Measurements from ENCODE around the gene INTS6. TPM values are rescaled to one million over a fixed set of nuclear protein-coding genes. Genes with fewer than 3 reads are reported as not detected.

The INTS6 gene
- total RNA-seq, 6 experiments from 2014 or later, result 21.7 to 40.8 (median 32.7) TPM

DNA sequence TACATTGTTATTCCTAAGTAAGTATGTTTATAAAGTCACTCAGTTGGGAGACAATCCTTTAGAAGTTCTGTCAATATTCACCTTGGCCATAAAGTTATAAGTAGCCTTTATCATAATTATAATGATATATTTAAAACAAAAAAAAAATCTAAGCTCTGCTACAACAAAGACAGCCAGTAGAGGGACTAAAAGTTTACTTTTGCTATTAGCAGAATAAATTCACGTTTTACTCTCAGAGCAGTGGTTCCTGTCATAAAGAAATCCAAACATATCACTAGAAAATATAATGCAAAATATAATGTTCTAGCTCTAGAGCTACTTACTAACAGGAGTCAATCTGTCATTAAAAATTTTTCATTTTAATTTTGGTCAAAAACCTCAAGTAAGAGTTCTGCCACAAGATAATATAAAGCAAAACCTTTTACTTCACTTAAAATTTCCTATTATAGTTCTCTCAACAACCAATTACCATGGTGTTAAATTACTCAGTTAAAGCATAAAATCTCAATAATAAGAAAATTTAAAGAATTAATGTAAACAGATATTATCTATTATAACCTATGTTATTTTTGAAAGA is 17.7 kb downstream of the INTS6 start:
- no peak for TF ChIP-seq POLR2A (IDR thresholded peaks at IDR 0.05)
- TF ChIP-seq, protein P1, sequence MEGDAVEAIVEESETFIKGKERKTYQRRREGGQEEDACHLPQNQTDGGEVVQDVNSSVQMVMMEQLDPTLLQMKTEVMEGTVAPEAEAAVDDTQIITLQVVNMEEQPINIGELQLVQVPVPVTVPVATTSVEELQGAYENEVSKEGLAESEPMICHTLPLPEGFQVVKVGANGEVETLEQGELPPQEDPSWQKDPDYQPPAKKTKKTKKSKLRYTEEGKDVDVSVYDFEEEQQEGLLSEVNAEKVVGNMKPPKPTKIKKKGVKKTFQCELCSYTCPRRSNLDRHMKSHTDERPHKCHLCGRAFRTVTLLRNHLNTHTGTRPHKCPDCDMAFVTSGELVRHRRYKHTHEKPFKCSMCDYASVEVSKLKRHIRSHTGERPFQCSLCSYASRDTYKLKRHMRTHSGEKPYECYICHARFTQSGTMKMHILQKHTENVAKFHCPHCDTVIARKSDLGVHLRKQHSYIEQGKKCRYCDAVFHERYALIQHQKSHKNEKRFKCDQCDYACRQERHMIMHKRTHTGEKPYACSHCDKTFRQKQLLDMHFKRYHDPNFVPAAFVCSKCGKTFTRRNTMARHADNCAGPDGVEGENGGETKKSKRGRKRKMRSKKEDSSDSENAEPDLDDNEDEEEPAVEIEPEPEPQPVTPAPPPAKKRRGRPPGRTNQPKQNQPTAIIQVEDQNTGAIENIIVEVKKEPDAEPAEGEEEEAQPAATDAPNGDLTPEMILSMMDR (IDR thresholded peaks at IDR 0.05), result peak; percentile 41 to 51 (median 45)
- DNase-seq (no peak), ATAC-seq (peak; percentile 29 to 56 (median 50))
- intact Hi-C loops (cut with DNase I), result no loop called here
- H3K4me1 ChIP-seq, result peaks cover 0 to 5% (median 2%) of the 10 kb centered on the region in 4 donors
- H3K27ac ChIP-seq, result no peak overlapping the region
- 6% methylated on average over 1 of the region's 1 CpG for WGBS (ENCODE audit: insufficient coverage, low coverage, low lambda C conversion rate, missing lambda C conversion rate)
- H3K27me3 ChIP-seq, result no peaks in the 10 kb centered on the region
- peaks cover 0 to 9% (median 0%) of the 10 kb centered on the region in 4 donors for H3K36me3 ChIP-seq
- no peak overlapping the region for H3K4me3 ChIP-seq
- no peaks in the 10 kb centered on the region for H3K9me3 ChIP-seq

DNA sequence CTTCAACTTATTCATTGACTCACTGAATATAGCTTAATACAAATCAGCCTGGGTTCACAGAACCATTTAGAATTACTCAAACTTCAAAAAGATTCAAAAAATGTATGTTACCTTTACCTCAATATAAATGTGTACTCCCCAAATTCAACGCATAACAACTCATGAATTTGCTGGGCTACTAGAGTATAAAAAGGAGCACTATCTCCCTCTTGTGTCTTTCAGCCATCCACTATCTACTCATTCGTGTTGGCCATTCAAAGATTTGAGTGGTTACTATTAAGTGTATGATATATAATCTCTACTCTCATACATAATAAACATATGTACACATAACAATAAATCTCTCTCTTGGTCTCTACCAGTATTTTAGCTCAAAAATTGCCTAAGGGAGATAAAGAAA is 20.3 kb downstream of the INTS6 start:
- Histone ChIP-seq H3K4me1 (peaks cover 0 to 11% (median 5%) of the 10 kb centered on the region in 4 donors), H3K27me3 (no peaks in the 10 kb centered on the region), H3K9me3 (no peaks in the 10 kb centered on the region), H3K36me3 (peaks cover 0 to 20% (median 0%) of the 10 kb centered on the region in 4 donors), H3K4me3 (no peak overlapping the region), H3K27ac (no peak overlapping the region)
- intact Hi-C loops (cut with DNase I), result no loop called here
- TF ChIP-seq, protein P1 (IDR thresholded peaks at IDR 0.05), result no peak
- TF ChIP-seq POLR2A (IDR thresholded peaks at IDR 0.05), result no peak
- DNase-seq, result no peak
- ATAC-seq, result no peak
- WGBS (ENCODE audit: insufficient coverage, low coverage, low lambda C conversion rate, missing lambda C conversion rate), result 61% methylated on average over 2 of the region's 2 CpGs

DNA sequence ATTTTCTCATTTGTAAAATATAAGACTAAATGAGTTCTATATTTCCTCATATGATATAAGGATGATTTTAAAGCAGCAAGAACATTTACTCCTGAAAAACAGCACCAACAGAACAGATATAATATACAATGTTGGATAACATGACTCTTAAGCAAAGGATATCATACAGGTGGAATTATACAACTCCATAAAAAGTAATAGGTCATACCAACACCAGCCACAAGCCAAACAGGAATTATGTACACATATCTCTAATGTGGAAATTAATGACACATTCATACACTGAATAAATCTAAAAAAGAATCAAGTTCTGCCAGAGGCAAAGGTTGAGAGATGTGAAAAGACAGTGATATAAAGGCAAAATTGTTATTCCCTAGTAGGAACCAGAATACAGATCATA is 25.9 kb downstream of the INTS6 start:
- ATAC-seq (no peak), DNase-seq (no peak)
- H3K9me3 ChIP-seq, result no peaks in the 10 kb centered on the region
- intact Hi-C loops (cut with DNase I), result no loop called here
- no peak overlapping the region for H3K4me3 ChIP-seq
- peaks cover 0 to 14% (median 0%) of the 10 kb centered on the region in 4 donors for H3K36me3 ChIP-seq
- TF ChIP-seq, protein P1 (IDR thresholded peaks at IDR 0.05), result no peak
- TF ChIP-seq POLR2A (IDR thresholded peaks at IDR 0.05), result no peak
- peaks cover 0 to 39% (median 9%) of the 10 kb centered on the region in 4 donors for H3K4me1 ChIP-seq
- H3K27ac ChIP-seq, result no peak overlapping the region
- no peaks in the 10 kb centered on the region for H3K27me3 ChIP-seq

DNA sequence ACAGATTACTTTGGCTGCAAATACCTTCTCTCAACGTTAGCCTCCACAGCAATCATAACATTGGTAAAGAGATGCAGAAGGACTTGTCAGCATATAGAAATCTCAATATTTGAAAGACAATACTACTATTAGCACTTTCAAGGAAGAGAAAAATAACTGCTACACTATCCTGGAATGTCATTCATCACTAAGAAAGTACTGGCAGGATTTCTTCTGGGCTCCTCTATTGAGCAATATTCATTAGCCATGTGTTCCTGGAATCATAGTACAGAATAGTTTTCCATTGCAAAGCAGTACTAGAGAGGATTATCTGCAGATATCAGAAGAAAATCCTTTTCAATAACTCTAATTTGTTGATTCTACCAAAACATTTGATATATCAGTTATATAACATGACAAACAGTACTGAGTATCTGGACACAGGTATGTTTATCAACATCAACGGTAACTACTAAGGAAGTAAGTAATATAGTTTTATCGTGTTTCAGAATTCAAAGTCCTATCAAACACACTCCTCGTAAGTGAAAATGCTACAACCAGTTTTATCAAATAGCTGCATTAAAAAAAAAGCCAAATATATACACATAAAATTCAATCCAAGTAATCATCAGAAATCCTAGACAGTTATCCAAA is 27.3 kb downstream of the INTS6 start:
- no peak overlapping the region for H3K27ac ChIP-seq
- no peak overlapping the region for H3K4me3 ChIP-seq
- TF ChIP-seq, protein P1 (IDR thresholded peaks at IDR 0.05), result no peak
- TF ChIP-seq POLR2A (IDR thresholded peaks at IDR 0.05), result no peak
- peaks cover 0 to 39% (median 9%) of the 10 kb centered on the region in 4 donors for H3K4me1 ChIP-seq
- ATAC-seq (peak; percentile 72 to 86 (median 79)), DNase-seq (no peak)
- intact Hi-C loops (cut with DNase I), result no loop called here
- 57% methylated on average over 4 of the region's 4 CpGs for WGBS (ENCODE audit: insufficient coverage, low coverage, low lambda C conversion rate, missing lambda C conversion rate)
- H3K27me3 ChIP-seq, result no peaks in the 10 kb centered on the region
- H3K36me3 ChIP-seq, result peaks cover 0 to 19% (median 0%) of the 10 kb centered on the region in 4 donors
- no peaks in the 10 kb centered on the region for H3K9me3 ChIP-seq

Measured in right lobe of liver (tissue), 6 donors.